Large intestine (tissue), 3 donors: ENCODE results near the gene ASB11. TPM values are rescaled to one million over a fixed set of nuclear protein-coding genes. Genes with fewer than 3 reads are reported as not detected.

Experiments
- DNase-seq, 2 donors: peaks; one replicate each; pipeline versions ENCODE4 v3.0.0 to v3.0.0-alpha.2; 2013
- H3K27ac ChIP-seq: one replicate; pipeline ENCODE4 v1.5.1; 2013; ENCODE audit warnings: low read length
- H3K27me3 ChIP-seq: 2 replicates; pipeline ENCODE4 v1.6.1; 2013; ENCODE audit warnings: low read length; ENCODE audit not compliant: control insufficient read depth, insufficient read depth
- H3K36me3 ChIP-seq: 2 replicates; pipeline ENCODE4 v1.6.1; 2013; ENCODE audit warnings: low read length; ENCODE audit not compliant: control insufficient read depth, insufficient read depth
- H3K4me1 ChIP-seq: one replicate; pipeline ENCODE4 v1.6.1; 2013; ENCODE audit warnings: low read length; ENCODE audit not compliant: control insufficient read depth, insufficient read depth
- H3K4me3 ChIP-seq: one replicate; pipeline ENCODE4 v1.5.1; 2013; ENCODE audit warnings: low read length
- H3K9me3 ChIP-seq: one replicate; pipeline ENCODE4 v1.6.1; 2013; ENCODE audit warnings: mild to moderate bottlenecking, low read depth, low read length, moderate library complexity; ENCODE audit not compliant: control insufficient read depth
- WGBS: methylation state at CpG from one replicate; pipeline ENCODE4 v1.1.5; 2013; ENCODE audit warnings: low lambda C conversion rate; ENCODE audit not compliant: insufficient coverage; 5-methylcytosine and 5-hydroxymethylcytosine counted together
- polyA plus RNA-seq: library from polyadenylated mRNA; unstranded; fragments of 120-200 nt; gene quantifications from one replicate; pipeline ENCODE4 v1.2.1, GENCODE V29; 2013

Gene ASB11
- polyA plus RNA-seq, 1 donor: 0.03 TPM

DNA sequence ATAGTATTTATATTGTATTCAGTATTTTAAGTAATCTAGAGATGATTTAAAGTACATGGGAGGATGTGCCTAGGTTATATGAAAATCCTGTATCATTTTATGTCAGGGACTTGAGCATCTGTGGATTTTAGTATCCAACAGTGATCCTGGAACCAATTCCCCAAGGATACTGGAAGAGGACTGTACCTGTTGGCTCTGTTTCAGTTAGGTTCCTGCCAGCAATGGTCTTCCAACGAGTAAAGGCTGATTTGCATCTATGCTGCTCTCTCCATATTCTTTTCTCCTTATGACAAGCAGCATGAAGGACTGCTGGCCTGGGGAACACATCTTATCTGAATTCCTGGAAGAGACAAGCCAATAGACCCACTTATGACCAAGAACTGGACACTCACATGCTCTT is 80.4 kb downstream of the ASB11 start:
- no peaks in the 10 kb centered on the region for H3K36me3 ChIP-seq
- no peaks in the 10 kb centered on the region for H3K27me3 ChIP-seq
- no CpG with 5 or more reads among the region's 1 CpG for WGBS
- H3K27ac ChIP-seq: no peak overlapping the region
- H3K4me1 ChIP-seq: peaks cover 4% of the 10 kb centered on the region
- DNase-seq: no peak
- H3K9me3 ChIP-seq: no peaks in the 10 kb centered on the region
- H3K4me3 ChIP-seq: no peak overlapping the region

DNA sequence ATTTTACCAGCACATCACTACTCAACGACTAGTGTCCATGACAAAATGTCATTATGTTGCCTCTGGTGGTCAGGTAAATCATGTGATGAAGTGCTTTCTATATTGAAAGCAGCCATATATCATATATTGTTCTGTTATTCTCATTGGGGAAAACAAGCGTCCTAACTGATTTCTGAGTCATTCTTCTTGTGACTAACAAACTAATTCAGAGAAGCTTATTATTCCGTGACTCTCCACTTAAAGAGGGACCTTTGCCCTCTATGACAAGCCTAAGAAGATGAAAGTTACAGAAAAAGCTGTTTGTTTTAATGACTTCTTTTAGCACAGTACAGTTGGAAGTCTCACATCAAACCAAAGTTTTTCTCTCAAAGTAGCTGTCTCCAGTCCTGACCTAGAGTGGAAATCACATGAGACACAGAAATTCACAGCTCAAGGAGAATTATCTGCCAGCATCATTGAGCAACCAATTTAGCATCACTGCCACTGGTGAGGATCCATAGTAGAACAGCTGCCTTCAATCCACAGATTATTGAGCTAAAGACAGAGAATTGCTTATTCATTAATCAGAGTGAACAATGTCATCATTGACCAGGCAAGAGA is 81.9 kb downstream of the ASB11 start:
- Histone ChIP-seq H3K36me3 (no peaks in the 10 kb centered on the region), H3K27ac (no peak overlapping the region), H3K4me3 (no peak overlapping the region), H3K9me3 (no peaks in the 10 kb centered on the region), H3K27me3 (no peaks in the 10 kb centered on the region), H3K4me1 (peaks cover 4% of the 10 kb centered on the region)
- WGBS: no CpG with 5 or more reads among the region's 3 CpGs
- peak; percentile 7 to 50 for DNase-seq

Other genes starting within 250 kb of the ASB11 start
- gene ASB9, start 45.6 kb downstream of the ASB11 start, polyA plus RNA-seq: 3.8 TPM
- gene PIGA, start 19.9 kb upstream of the ASB11 start, polyA plus RNA-seq: 10.8 TPM
- gene VEGFD, start 68.8 kb upstream of the ASB11 start, polyA plus RNA-seq: 0.24 TPM
- 6.8 TPM for gene PIR, start 177.7 kb upstream of the ASB11 start, polyA plus RNA-seq
- gene BMX, start 185.2 kb upstream of the ASB11 start, polyA plus RNA-seq: 1.9 TPM